H9 (cell line): Measurements from ENCODE around the gene ARAP2. TPM values are rescaled to one million over a fixed set of nuclear protein-coding genes. Genes with fewer than 3 reads are reported as not detected.

Source experiments
- DNase-seq: peaks from one replicate; pipeline ENCODE4 v3.0.0-alpha.2; 2017
- H2AFZ ChIP-seq: one replicate; pipeline ENCODE4 v1.6.1; 2013; ENCODE audit warnings: mild to moderate bottlenecking, low read length, control low read depth, moderate library complexity
- H2AK5ac ChIP-seq: 2 replicates; pipeline ENCODE4 v1.6.1; 2013; ENCODE audit warnings: low read length, control low read depth, mixed read lengths; ENCODE audit not compliant: insufficient read length
- H2BK120ac ChIP-seq: one replicate; pipeline ENCODE4 v1.6.1; 2013; ENCODE audit warnings: low read depth, mild to moderate bottlenecking, low read length, control low read depth, inconsistent platforms; ENCODE audit not compliant: poor library complexity, severe bottlenecking
- H2BK12ac ChIP-seq: 2 replicates; pipeline ENCODE4 v1.6.1; 2013; ENCODE audit warnings: low read length, control low read depth, mixed read lengths, low read depth; ENCODE audit not compliant: insufficient read length
- H2BK15ac ChIP-seq: 2 replicates; pipeline ENCODE4 v1.6.1; 2013; ENCODE audit warnings: low read depth, low read length, control low read depth
- H2BK20ac ChIP-seq: one replicate; pipeline ENCODE4 v1.6.1; 2013; ENCODE audit warnings: low read depth, mild to moderate bottlenecking, low read length, control low read depth, inconsistent platforms; ENCODE audit not compliant: poor library complexity, severe bottlenecking
- H2BK5ac ChIP-seq: 2 replicates; pipeline ENCODE4 v1.6.1; 2013; ENCODE audit warnings: low read length, control low read depth, mixed read lengths; ENCODE audit not compliant: insufficient read length
- H3K14ac ChIP-seq: 2 replicates; pipeline ENCODE4 v1.6.1; 2013; ENCODE audit warnings: low read length, control low read depth; ENCODE audit not compliant: insufficient read depth
- H3K18ac ChIP-seq: 2 replicates; pipeline ENCODE4 v1.6.1; 2013; ENCODE audit warnings: low read depth, mild to moderate bottlenecking, mixed read lengths, low read length, control low read depth; ENCODE audit not compliant: insufficient read length
- H3K23ac ChIP-seq: 2 replicates; pipeline ENCODE4 v1.6.1; 2013; ENCODE audit warnings: low read length, control low read depth, mixed read lengths, low read depth; ENCODE audit not compliant: insufficient read length
- H3K23me2 ChIP-seq: 2 replicates; pipeline ENCODE4 v1.6.1; 2013; ENCODE audit warnings: low read depth, mild to moderate bottlenecking, mixed read lengths, low read length, control low read depth; ENCODE audit not compliant: insufficient read length, poor library complexity, severe bottlenecking
- H3K27ac ChIP-seq: 2 replicates; pipeline ENCODE4 v1.5.1; 2013; ENCODE audit warnings: low read length, control low read depth, mixed read lengths, low read depth; ENCODE audit not compliant: insufficient read length
- H3K27me3 ChIP-seq: 2 replicates; pipeline ENCODE4 v1.6.1; 2013; ENCODE audit warnings: low read length, control low read depth, inconsistent platforms; ENCODE audit not compliant: insufficient read depth
- H3K4ac ChIP-seq: 2 replicates; pipeline ENCODE4 v1.6.1; 2013; ENCODE audit warnings: low read depth, mild to moderate bottlenecking, control low read depth, inconsistent platforms, low read length, moderate library complexity
- H3K4me1 ChIP-seq: 2 replicates; pipeline ENCODE4 v1.6.1; 2013; ENCODE audit warnings: low read length, control low read depth, inconsistent platforms; ENCODE audit not compliant: insufficient read depth
- H3K4me2 ChIP-seq: 2 replicates; pipeline ENCODE4 v1.6.1; 2013; ENCODE audit warnings: low read length, control low read depth, mixed read lengths; ENCODE audit not compliant: insufficient read length, insufficient read depth
- H3K56ac ChIP-seq: 2 replicates; pipeline ENCODE4 v1.6.1; 2013; ENCODE audit warnings: low read depth, mild to moderate bottlenecking, mixed read lengths, low read length, control low read depth; ENCODE audit not compliant: insufficient read length
- H3K79me1 ChIP-seq: 2 replicates; pipeline ENCODE4 v1.6.1; 2013; ENCODE audit warnings: low read depth, mild to moderate bottlenecking, moderate library complexity, low read length, control low read depth, inconsistent platforms; ENCODE audit not compliant: insufficient read depth, poor library complexity, severe bottlenecking
- H3K79me2 ChIP-seq: 2 replicates; pipeline ENCODE4 v1.6.1; 2013; ENCODE audit warnings: low read length, control low read depth, inconsistent platforms; ENCODE audit not compliant: insufficient read depth
- H3K9ac ChIP-seq: 2 replicates; pipeline ENCODE4 v1.6.1; 2013; ENCODE audit warnings: low read length, control low read depth, mixed read lengths; ENCODE audit not compliant: insufficient read length; ENCODE audit errors: extremely low read depth
- H3K9me3 ChIP-seq: one replicate; pipeline ENCODE4 v1.6.1; 2013; ENCODE audit warnings: low read depth, low read length, inconsistent platforms; ENCODE audit not compliant: control insufficient read depth
- H3T11ph ChIP-seq: one replicate; pipeline ENCODE4 v1.6.1; 2013; ENCODE audit warnings: mild to moderate bottlenecking, low read length, control low read depth, inconsistent platforms
- H4K20me1 ChIP-seq: one replicate; pipeline ENCODE4 v1.6.1; 2013; ENCODE audit not compliant: control insufficient read depth, insufficient read length, insufficient read depth
- H4K5ac ChIP-seq: 2 replicates; pipeline ENCODE4 v1.6.1; 2013; ENCODE audit warnings: low read depth, mild to moderate bottlenecking, mixed read lengths, low read length, control low read depth; ENCODE audit not compliant: insufficient read length
- H4K8ac ChIP-seq: replicated peaks from 2 replicates; pipeline ENCODE4 v1.6.1; 2013; ENCODE audit warnings: low read length, control low read depth, mixed read lengths, low read depth; ENCODE audit not compliant: insufficient read length
- H4K91ac ChIP-seq: 2 replicates; pipeline ENCODE4 v1.6.1; 2013; ENCODE audit warnings: low read depth, mild to moderate bottlenecking, moderate library complexity, mixed read lengths, low read length, control low read depth; ENCODE audit not compliant: insufficient read length
- H3K27ac Mint-ChIP-seq, 3 experiments: 2 replicates in 2 of 3; 3 replicates in 1 of 3; pipeline ENCODE4 v1.8.0; 2020 to 2021; ENCODE audit warnings: mixed read lengths in 3 of 3, mild to moderate bottlenecking in 1 of 3, moderate library complexity in 1 of 3
- H3K27me3 Mint-ChIP-seq: 2 replicates; pipeline ENCODE4 v1.8.0; 2021; ENCODE audit warnings: low read depth, mild to moderate bottlenecking, moderate library complexity, mixed read lengths
- H3K36me3 Mint-ChIP-seq, 3 experiments: 2 replicates in 2 of 3; 3 replicates in 1 of 3; pipeline ENCODE4 v1.8.0; 2020 to 2021; ENCODE audit warnings: low read depth in 3 of 3, mixed read lengths in 3 of 3; ENCODE audit not compliant: insufficient read depth in 1 of 3
- H3K4me1 Mint-ChIP-seq, 2 experiments: 2 replicates each; pipeline ENCODE4 v1.8.0; 2020; ENCODE audit warnings: mixed read lengths in 2 of 2
- H3K4me3 Mint-ChIP-seq, 2 experiments: 2 replicates in 1 of 2; 3 replicates in 1 of 2; pipeline ENCODE4 v1.8.0; 2020 to 2021; ENCODE audit warnings: mild to moderate bottlenecking in 2 of 2, mixed read lengths in 2 of 2, moderate library complexity in 1 of 2
- H3K9me3 Mint-ChIP-seq, 2 experiments: 2 replicates in 1 of 2; 3 replicates in 1 of 2; pipeline ENCODE4 v1.8.0; 2020; ENCODE audit warnings: mild to moderate bottlenecking in 2 of 2, mixed read lengths in 2 of 2, moderate library complexity in 1 of 2
- WGBS: extraction: QIAGEN DNeasy Blood & Tissue Kit; methylation state at CpG from one replicate; pipeline ENCODE4 v1.1.7; 2013; ENCODE audit warnings: missing lambda C conversion rate, low lambda C conversion rate, mixed read lengths; ENCODE audit not compliant: insufficient read length; ENCODE audit errors: extremely low coverage; 5-methylcytosine and 5-hydroxymethylcytosine counted together
- total RNA-seq: library from RNA; stranded (reverse); gene quantifications from 2 replicates; pipeline ENCODE4 v1.2.1, GENCODE V29; 2021
- TF ChIP-seq, protein P1 (sequence below): fragments of 200-600 bp; sonication (generic); conservative IDR thresholded peaks from 3 replicates; pipeline ENCODE4 v1.8.0; 2021; ENCODE audit warnings: antibody characterized with exemption, mild to moderate bottlenecking

Gene ARAP2
- total RNA-seq, 1 experiment from 2014 or later, result 6.3 TPM

- Histone ChIP-seq H3K56ac (no peak overlapping the region), H3K14ac (no peak overlapping the region), H3K4me2 (no peak overlapping the region), H3K23ac (no peak overlapping the region), H2BK15ac (no peak overlapping the region), H3K79me1 (no peaks in the 10 kb centered on the region), H2BK12ac (no peak overlapping the region), H2AK5ac (no peak overlapping the region), H3K4me1 (no peaks in the 10 kb centered on the region), H3K9ac (no peak overlapping the region), H3K9me3 (no peaks in the 10 kb centered on the region), H2AFZ (no peak overlapping the region), H3K79me2 (no peaks in the 10 kb centered on the region), H3K4ac (no peak overlapping the region), H3K27ac (no peak overlapping the region), H4K20me1 (no peaks in the 10 kb centered on the region), H3K18ac (no peak overlapping the region), H3T11ph (no peak overlapping the region), H4K8ac (no peak overlapping the region), H2BK5ac (no peak overlapping the region), H4K5ac (no peak overlapping the region), H2BK120ac (no peak overlapping the region), H3K23me2 (no peaks in the 10 kb centered on the region), H2BK20ac (no peak overlapping the region), H4K91ac (no peak overlapping the region), H3K27me3 (no peaks in the 10 kb centered on the region)
- no peak overlapping the region for H3K4me3 Mint-ChIP-seq
- WGBS, result no CpG with 5 or more reads among the region's 4 CpGs
- peaks cover 5% of the 10 kb centered on the region for H3K27me3 Mint-ChIP-seq
- no peak overlapping the region for H3K27ac Mint-ChIP-seq
- H3K4me1 Mint-ChIP-seq, result peaks cover 3 to 6% of the 10 kb centered on the region in 2 experiments; a peak in 3 of 4 replicates
- no peaks in the 10 kb centered on the region for H3K36me3 Mint-ChIP-seq
- DNase-seq, result no peak
- no peaks in the 10 kb centered on the region for H3K9me3 Mint-ChIP-seq
- TF ChIP-seq, protein P1, sequence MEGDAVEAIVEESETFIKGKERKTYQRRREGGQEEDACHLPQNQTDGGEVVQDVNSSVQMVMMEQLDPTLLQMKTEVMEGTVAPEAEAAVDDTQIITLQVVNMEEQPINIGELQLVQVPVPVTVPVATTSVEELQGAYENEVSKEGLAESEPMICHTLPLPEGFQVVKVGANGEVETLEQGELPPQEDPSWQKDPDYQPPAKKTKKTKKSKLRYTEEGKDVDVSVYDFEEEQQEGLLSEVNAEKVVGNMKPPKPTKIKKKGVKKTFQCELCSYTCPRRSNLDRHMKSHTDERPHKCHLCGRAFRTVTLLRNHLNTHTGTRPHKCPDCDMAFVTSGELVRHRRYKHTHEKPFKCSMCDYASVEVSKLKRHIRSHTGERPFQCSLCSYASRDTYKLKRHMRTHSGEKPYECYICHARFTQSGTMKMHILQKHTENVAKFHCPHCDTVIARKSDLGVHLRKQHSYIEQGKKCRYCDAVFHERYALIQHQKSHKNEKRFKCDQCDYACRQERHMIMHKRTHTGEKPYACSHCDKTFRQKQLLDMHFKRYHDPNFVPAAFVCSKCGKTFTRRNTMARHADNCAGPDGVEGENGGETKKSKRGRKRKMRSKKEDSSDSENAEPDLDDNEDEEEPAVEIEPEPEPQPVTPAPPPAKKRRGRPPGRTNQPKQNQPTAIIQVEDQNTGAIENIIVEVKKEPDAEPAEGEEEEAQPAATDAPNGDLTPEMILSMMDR, result no peak
These were observed 6.7 kb downstream of the ARAP2 start for GRCh38 chr4:36237366-36238313.
